DMS114 treated with DMSO at 0.1 percent for 48 hours (cell line): ENCODE data around the gene SLC35F1.

Experiments used
- DNase-seq: peaks from one replicate; lab custom pipeline; 2025; ENCODE audit not compliant: unreplicated experiment; lab: John Stamatoyannopoulos, UW

The SLC35F1 gene

GRCh38 chr6:118344014-118344670, 437.1 kb downstream of the SLC35F1 start:
- DNase-seq, result no peak

DNA sequence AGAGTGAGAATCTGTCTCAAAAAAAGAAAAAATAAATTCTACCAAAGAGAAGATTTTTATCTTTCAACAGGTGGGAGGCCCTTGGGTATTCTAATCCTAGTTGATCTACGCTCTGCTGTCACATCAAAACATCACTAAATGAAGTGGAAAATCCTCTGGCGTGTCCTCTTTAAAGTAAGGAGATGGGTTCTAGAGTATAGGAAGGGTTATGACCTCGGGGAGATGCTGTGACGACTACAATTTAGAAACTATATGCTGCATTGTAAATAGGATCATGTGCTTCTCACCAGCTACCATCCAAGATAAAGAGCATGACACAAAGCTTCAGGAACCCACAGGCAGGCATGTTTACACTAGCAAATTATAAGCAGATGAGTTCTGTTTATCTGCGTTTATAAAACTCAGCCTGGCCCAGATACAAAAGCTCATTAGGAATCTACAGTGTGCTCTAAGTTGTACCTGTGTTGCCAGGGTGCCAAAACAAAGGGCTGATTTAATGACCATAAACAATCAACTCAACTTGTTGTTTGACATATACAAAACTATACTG, 443.9 kb downstream of the SLC35F1 start:
- DNase-seq, result no peak

- no peak for DNase-seq
These were observed 446.5 kb downstream of the SLC35F1 start for GRCh38 chr6:118353564-118353963.

DNA sequence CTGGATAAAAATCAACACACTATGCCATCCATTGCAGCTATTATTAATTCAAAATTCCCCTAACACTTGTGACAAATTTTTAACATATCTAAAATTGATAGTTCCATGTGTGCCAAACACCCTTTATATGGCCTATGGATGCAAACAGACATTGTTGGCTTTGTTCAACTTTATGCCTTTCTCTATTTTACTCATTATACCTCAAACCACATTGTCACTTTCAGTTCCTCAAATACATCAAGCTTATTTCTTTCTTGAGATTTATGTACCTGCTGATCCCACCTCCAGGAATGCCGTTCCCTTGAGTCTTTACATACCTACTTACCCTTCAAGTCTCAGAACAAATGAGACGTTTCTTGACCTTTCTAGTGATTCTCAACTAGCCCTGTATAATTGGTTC, 447.6 kb downstream of the SLC35F1 start:
- DNase-seq, result no peak

DNA sequence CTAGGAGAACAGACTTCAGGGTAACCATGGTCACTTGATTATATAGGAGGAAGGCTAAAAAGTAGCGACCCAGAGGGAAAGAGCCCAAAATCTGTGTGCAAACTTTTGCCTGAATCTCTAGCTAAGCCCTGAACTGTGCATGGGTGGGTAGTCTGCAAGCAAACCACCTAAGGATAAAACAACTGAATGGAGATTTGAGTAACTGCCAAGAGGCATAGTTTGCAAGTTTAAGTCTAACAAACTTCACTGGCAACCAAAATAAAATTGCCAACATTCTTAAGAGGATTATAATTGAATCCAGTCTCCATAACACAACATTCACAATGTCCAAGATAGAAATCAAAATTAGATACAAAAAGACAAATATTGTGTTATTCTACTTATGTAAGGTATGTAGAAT, 449.0 kb downstream of the SLC35F1 start:
- DNase-seq, result no peak

- DNase-seq, result no peak
These were observed 449.6 kb downstream of the SLC35F1 start for GRCh38 chr6:118356686-118357085.
